Measurements from ENCODE around the gene SYT12.

The SYT12 gene

GRCh38 chr11:67024410-67024809 is 1.5 kb downstream of the SYT12 start:
- DNase-seq (ENCODE audit: low read depth) = no peak
- no peak for TF ChIP-seq CTCF (IDR thresholded peaks at IDR 0.05; ENCODE audit: low read length, missing control alignments)
- no peak overlapping the region for H3K4me3 ChIP-seq (replicated peaks; ENCODE audit: low read depth, low read length)

- no peak for DNase-seq (ENCODE audit: low read depth)
- no peak overlapping the region for H3K4me3 ChIP-seq (replicated peaks; ENCODE audit: low read depth, low read length)
- no peak for TF ChIP-seq CTCF (IDR thresholded peaks at IDR 0.05; ENCODE audit: low read length, missing control alignments)
These were observed 2.0 kb downstream of the SYT12 start for GRCh38 chr11:67024966-67025365.

- TF ChIP-seq CTCF (IDR thresholded peaks at IDR 0.05; ENCODE audit: low read length, missing control alignments) = no peak
These were observed 2.8 kb downstream of the SYT12 start for GRCh38 chr11:67025750-67026149.

GRCh38 chr11:67026941-67027340 is 4.0 kb downstream of the SYT12 start:
- H3K4me3 ChIP-seq (replicated peaks; ENCODE audit: low read depth, low read length) = no peak overlapping the region
- TF ChIP-seq CTCF (IDR thresholded peaks at IDR 0.05; ENCODE audit: low read length, missing control alignments) = no peak
- DNase-seq (ENCODE audit: low read depth) = no peak

More at GRCh38 chr11:67025750-67026149, 2.8 kb downstream of the SYT12 start:
- no peak for DNase-seq (ENCODE audit: low read depth)
- H3K4me3 ChIP-seq (replicated peaks; ENCODE audit: low read depth, low read length) = no peak overlapping the region

- DNase-seq (ENCODE audit: low read depth) = no peak
- no peak for TF ChIP-seq CTCF (IDR thresholded peaks at IDR 0.05; ENCODE audit: low read length, missing control alignments)
- no peak overlapping the region for H3K4me3 ChIP-seq (replicated peaks; ENCODE audit: low read depth, low read length)
These were observed 4.6 kb downstream of the SYT12 start for GRCh38 chr11:67027483-67027930.

GRCh38 chr11:67027943-67028542 is 5.1 kb downstream of the SYT12 start:
- no peak for TF ChIP-seq CTCF (IDR thresholded peaks at IDR 0.05; ENCODE audit: low read length, missing control alignments)
- no peak for DNase-seq (ENCODE audit: low read depth)
- no peak overlapping the region for H3K4me3 ChIP-seq (replicated peaks; ENCODE audit: low read depth, low read length)

- TF ChIP-seq CTCF (IDR thresholded peaks at IDR 0.05; ENCODE audit: low read length, missing control alignments) = no peak
- no peak overlapping the region for H3K4me3 ChIP-seq (replicated peaks; ENCODE audit: low read depth, low read length)
- DNase-seq (ENCODE audit: low read depth) = peak; percentile 31
These were observed 6.2 kb downstream of the SYT12 start for GRCh38 chr11:67029146-67029545.

Measured in fibroblast of pulmonary artery (primary cell).